GM12872 (cell line): ENCODE data around the gene B3GALNT1.

Experiments
- CTCF ChIP-seq: IDR thresholded peaks from 3 replicates; pipeline ENCODE4 v1.5.1; 2011; ENCODE audit warnings: low read depth, mild to moderate bottlenecking, low read length, moderate library complexity; ENCODE audit not compliant: insufficient read depth

B3GALNT1 gene

DNA sequence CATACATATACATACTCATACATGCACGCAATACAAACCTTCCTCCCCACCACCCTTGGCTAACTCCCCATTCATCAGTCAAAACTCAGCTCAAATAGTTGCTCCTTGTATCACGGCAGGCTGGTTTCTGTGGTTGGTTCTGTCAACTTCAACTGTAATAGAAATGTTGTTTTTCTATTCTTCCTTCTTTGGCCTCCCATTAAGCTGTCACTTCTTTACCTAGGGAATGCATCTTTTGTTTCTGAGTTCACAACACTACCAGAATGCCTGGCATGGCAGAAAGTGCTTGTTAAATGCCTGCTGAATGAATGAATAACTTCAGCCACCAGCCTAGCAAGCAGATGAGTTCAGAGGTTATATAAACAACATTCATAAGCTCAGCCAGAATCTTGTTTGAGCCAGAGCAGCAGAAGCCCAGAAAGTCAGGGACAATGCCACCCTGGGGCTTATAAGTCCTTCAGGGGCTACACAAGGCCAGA is 63.1 kb downstream of the B3GALNT1 start:
- no peak for TF ChIP-seq CTCF

GRCh38 chr3:161038725-161039124 is 66.4 kb downstream of the B3GALNT1 start:
- no peak for TF ChIP-seq CTCF

GRCh38 chr3:161035711-161036110 is 69.4 kb downstream of the B3GALNT1 start:
- no peak for TF ChIP-seq CTCF

- TF ChIP-seq CTCF, result peak; percentile 20; the same call in 1 of the 3 replicates
Measured at GRCh38 chr3:161034913-161035550, 70.1 kb downstream of the B3GALNT1 start.
